ENCODE results near the gene DIO3. TPM values are rescaled to one million over a fixed set of nuclear protein-coding genes. Genes with fewer than 3 reads are reported as not detected.

The DIO3 gene
- total RNA-seq, 6 experiments from 2014 or later: not detected

- Mint-ChIP-seq H3K27ac (no peak overlapping the region), H3K27me3 (ENCODE audit: insufficient read depth) (peaks cover 15% of the 10 kb centered on the region), H3K9me3 (no peaks in the 10 kb centered on the region), H3K36me3 (ENCODE audit: low read depth) (no peaks in the 10 kb centered on the region), H3K4me1 (ENCODE audit: low read depth) (no peaks in the 10 kb centered on the region), H3K4me3 (no peak overlapping the region)
- no peak for DNase-seq
- TF ChIP-seq CTCF (IDR thresholded peaks at IDR 0.05): no peak
Observed at GRCh38 chr14:101605836-101606235, 44.5 kb downstream of the DIO3 start.

Other genes with a start within 250 kb of the DIO3 start
- gene PPP2R5C, start 200.2 kb downstream of the DIO3 start, total RNA-seq (2021; fragmentation: NEBNext Ultra II Directional; extraction: Animal tissue kit (Norgen Biotek cat#: 25700)): 100 to 1,000 TPM; 108 to 128 (median 122) TPM

Data from HFFc6 (cell line).